RCC 7860 (cell line): ENCODE measurements around the gene SLC25A21.
"Not testable (repeated sequence)": the region's sequence is repeated elsewhere in the genome, so short reads cannot be mapped to it uniquely, and the experiment has no call there.

Experiments
- DNase-seq: peaks from one replicate; pipeline ENCODE4 v3.0.0-alpha.2; 2015; ENCODE audit warnings: low spot score
- FAIRE-seq: peaks from 2 replicates; lab custom pipeline; 2012; peaks lifted over from hg19 to GRCh38; lab: Jason Lieb, UNC

Gene SLC25A21

DNA sequence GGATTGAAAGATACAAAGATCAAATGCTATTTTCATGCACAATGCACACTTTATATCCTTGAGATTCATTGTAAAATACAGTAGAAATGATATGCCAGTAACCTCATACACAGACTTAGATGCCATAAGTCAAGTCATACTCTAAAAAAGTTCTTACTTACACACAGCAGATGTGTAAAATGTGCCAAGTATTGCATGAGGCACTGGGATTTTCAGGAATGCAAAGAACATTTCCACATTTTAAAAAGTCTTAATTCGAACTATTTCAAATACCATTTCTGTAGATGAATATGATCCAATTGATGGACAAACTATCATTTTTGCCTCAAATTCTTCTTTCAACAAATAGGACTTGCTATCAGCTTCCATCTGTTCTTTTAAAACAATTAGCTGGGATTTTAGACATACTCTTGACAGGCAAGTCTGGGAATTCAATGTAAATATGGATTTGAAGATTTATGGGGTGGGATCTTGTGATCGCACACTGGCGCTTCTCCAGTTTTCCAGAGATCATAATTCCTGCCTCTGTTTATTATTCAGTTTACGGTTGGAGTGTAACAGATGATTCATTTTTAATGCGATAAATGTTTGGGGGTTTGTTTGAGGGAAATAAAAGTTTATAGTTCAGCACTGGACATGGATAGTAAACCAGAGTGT, 326.9 kb downstream of the SLC25A21 start:
- no peak for FAIRE-seq
- no peak for DNase-seq

- FAIRE-seq = no peak
- DNase-seq = no peak
Measured at GRCh38 chr14:36844443-36845195, 327.8 kb downstream of the SLC25A21 start.

- DNase-seq = no peak
- no peak for FAIRE-seq
Measured at GRCh38 chr14:36843410-36843809, 329.0 kb downstream of the SLC25A21 start.

GRCh38 chr14:36835128-36835527, 337.3 kb downstream of the SLC25A21 start:
- DNase-seq (no peak), FAIRE-seq (no peak)

GRCh38 chr14:36834293-36834692, 338.1 kb downstream of the SLC25A21 start:
- FAIRE-seq = no peak

GRCh38 chr14:36829547-36829946, 342.9 kb downstream of the SLC25A21 start:
- DNase-seq (no peak), FAIRE-seq (no peak)

More at GRCh38 chr14:36834293-36834692, 338.1 kb downstream of the SLC25A21 start:
- no peak for DNase-seq

DNA sequence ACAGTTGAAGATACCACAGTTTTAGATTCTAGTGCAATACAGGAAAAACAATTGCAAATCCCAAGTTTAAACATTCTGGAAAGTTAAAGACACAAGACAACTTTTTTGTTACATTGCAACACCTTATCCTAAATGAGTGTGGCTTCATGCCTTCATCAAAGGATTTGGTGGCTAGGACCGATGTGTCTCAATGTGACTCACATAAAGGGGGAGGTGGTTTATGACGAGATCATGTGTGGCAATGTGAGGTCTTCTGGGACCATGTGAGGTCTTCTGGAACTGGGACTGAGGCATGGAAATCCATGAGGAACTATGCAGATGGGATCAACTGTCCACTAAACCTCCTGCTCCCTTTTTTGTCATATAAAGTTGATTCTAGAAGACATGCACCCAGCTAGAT, 344.5 kb downstream of the SLC25A21 start:
- FAIRE-seq = no peak
- DNase-seq = no peak

- DNase-seq (no peak), FAIRE-seq (no peak)
Measured at GRCh38 chr14:36826614-36827013, 345.8 kb downstream of the SLC25A21 start.

DNA sequence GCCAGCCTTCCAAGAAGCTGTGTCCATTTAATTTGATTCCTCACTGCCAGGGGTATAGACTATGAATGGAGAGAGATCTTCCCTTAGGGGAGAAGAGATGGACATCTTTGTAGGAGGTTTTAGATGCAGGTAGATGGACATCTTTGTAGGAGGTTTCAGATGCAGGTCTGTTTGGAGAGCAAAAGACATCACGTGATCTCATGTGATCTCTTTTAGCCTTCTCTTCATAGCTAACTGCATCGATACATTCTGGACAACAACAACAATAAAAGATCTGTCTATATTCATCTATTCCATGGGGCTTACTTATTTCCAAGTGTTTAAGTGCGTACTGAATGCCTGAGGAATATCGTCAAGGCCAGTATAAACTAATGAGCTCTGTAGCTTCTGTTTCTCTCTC, 347.6 kb downstream of the SLC25A21 start:
- no peak for DNase-seq
- no peak for FAIRE-seq

GRCh38 chr14:36823651-36824050, 348.8 kb downstream of the SLC25A21 start:
- DNase-seq = no peak
- no peak for FAIRE-seq

- FAIRE-seq = no peak
Measured at GRCh38 chr14:36822685-36823084, 349.7 kb downstream of the SLC25A21 start.

GRCh38 chr14:36820901-36821300, 351.5 kb downstream of the SLC25A21 start:
- FAIRE-seq (no peak), DNase-seq (no peak)

More at GRCh38 chr14:36822685-36823084, 349.7 kb downstream of the SLC25A21 start:
- DNase-seq = no peak

- no peak for DNase-seq
- no peak for FAIRE-seq
Measured at GRCh38 chr14:36820111-36820709, 352.2 kb downstream of the SLC25A21 start.

DNA sequence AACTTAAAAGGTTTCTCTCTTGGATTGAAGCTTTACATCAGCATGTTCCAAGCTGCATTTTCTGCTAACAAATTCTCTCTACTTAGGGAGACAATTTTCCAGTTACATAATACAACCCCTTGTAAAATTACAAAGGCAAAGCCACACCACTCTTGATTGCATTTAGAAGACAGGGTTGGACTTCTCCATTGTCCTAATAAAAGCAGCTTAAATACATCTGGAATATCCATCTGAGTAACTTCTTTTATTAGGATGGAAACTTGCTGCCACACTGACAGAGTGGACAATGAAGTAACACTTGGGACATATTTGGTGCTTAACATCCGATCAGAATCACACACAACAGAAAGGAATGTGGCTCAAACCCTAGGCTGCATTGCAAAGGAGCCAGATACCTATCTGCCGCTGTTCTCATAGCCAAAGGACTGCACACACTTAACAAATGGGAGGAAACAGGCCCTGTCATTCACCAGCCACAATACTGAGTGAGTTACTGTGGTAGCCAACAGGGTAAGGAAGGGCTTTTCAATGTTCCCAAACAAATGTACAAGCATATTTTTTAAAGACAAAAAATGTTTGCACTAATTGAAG, 353.5 kb downstream of the SLC25A21 start:
- FAIRE-seq (no peak), DNase-seq (no peak)

GRCh38 chr14:36818246-36818645, 354.2 kb downstream of the SLC25A21 start:
- no peak for FAIRE-seq

GRCh38 chr14:36817071-36817930, 355.1 kb downstream of the SLC25A21 start:
- FAIRE-seq (no peak), DNase-seq (no peak)

More at GRCh38 chr14:36818246-36818645, 354.2 kb downstream of the SLC25A21 start:
- no peak for DNase-seq

- DNase-seq (no peak), FAIRE-seq (no peak)
Measured at GRCh38 chr14:36816481-36816880, 355.9 kb downstream of the SLC25A21 start.

GRCh38 chr14:36814783-36815182, 357.6 kb downstream of the SLC25A21 start:
- FAIRE-seq, DNase-seq: not testable (repeated sequence)

- no peak for FAIRE-seq
- no peak for DNase-seq
Measured at GRCh38 chr14:36810209-36810608, 362.2 kb downstream of the SLC25A21 start.

- DNase-seq (no peak), FAIRE-seq (no peak)
Measured at GRCh38 chr14:36807727-36808126, 364.7 kb downstream of the SLC25A21 start.
